ENCODE results near the gene C1orf216.

C1orf216 gene

DNA sequence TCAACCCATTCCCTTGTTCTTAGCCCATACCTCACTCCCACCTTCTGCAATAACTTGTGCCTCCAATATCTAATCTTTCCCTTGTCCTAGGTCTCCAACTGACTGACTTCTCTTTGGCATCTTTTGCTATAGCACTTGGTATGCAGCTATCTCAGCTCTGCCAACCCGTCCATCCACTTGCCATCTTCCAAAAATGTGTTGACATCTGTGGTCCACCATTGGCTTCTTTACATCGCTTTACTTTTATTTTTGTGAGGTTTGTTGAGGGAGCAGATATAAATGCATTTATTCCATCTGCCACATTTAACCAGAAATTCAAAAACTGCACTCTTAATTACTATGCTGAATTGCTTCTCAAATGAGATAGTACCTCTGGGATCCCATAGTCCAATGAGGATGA lies 52.5 kb downstream of the C1orf216 start:
- TF ChIP-seq, protein P1, sequence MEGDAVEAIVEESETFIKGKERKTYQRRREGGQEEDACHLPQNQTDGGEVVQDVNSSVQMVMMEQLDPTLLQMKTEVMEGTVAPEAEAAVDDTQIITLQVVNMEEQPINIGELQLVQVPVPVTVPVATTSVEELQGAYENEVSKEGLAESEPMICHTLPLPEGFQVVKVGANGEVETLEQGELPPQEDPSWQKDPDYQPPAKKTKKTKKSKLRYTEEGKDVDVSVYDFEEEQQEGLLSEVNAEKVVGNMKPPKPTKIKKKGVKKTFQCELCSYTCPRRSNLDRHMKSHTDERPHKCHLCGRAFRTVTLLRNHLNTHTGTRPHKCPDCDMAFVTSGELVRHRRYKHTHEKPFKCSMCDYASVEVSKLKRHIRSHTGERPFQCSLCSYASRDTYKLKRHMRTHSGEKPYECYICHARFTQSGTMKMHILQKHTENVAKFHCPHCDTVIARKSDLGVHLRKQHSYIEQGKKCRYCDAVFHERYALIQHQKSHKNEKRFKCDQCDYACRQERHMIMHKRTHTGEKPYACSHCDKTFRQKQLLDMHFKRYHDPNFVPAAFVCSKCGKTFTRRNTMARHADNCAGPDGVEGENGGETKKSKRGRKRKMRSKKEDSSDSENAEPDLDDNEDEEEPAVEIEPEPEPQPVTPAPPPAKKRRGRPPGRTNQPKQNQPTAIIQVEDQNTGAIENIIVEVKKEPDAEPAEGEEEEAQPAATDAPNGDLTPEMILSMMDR (IDR thresholded peaks at IDR 0.05; ENCODE audit: insufficient read depth, low read depth, low read length, missing control alignments) = no peak
- no peak for DNase-seq (ENCODE audit: low read depth)
- H3K4me3 ChIP-seq (ENCODE audit: low read length) = no peak overlapping the region

Measured in epithelial cell of esophagus (primary cell).